HG02870 (cell line): ENCODE data around the gene SARDH.

ENCODE experiments used
- ATAC-seq: cut with Tn5 transposase; IDR thresholded peaks from one replicate; pipeline ENCODE4 v1.9.1; 2021; ENCODE audit warnings: mild to moderate bottlenecking, moderate library complexity; ENCODE audit not compliant: unreplicated experiment

The SARDH gene

GRCh38 chr9:133654736-133655657, 83.2 kb downstream of the SARDH start:
- no peak for ATAC-seq

GRCh38 chr9:133653638-133654037, 84.5 kb downstream of the SARDH start:
- ATAC-seq, result no peak

- ATAC-seq, result no peak
These were observed 88.1 kb downstream of the SARDH start for GRCh38 chr9:133650026-133650425.

- ATAC-seq, result no peak
These were observed 89.0 kb downstream of the SARDH start for GRCh38 chr9:133649194-133649593.

- no peak for ATAC-seq
These were observed 90.2 kb downstream of the SARDH start for GRCh38 chr9:133647765-133648469.

- ATAC-seq, result no peak
These were observed 91.0 kb downstream of the SARDH start for GRCh38 chr9:133647148-133647547.

- no peak for ATAC-seq
These were observed 93.0 kb downstream of the SARDH start for GRCh38 chr9:133645021-133645765.

GRCh38 chr9:133643978-133644760, 94.0 kb downstream of the SARDH start:
- ATAC-seq, result no peak

GRCh38 chr9:133643362-133643755, 94.8 kb downstream of the SARDH start:
- ATAC-seq, result no peak

GRCh38 chr9:133642708-133643361, 95.3 kb downstream of the SARDH start:
- ATAC-seq, result no peak

- no peak for ATAC-seq
These were observed 96.1 kb downstream of the SARDH start for GRCh38 chr9:133641861-133642595.

GRCh38 chr9:133641396-133641655, 96.8 kb downstream of the SARDH start:
- no peak for ATAC-seq

GRCh38 chr9:133640580-133641395, 97.4 kb downstream of the SARDH start:
- no peak for ATAC-seq

- no peak for ATAC-seq
These were observed 98.0 kb downstream of the SARDH start for GRCh38 chr9:133640160-133640559.

GRCh38 chr9:133639613-133640012, 98.5 kb downstream of the SARDH start:
- ATAC-seq, result no peak

GRCh38 chr9:133638711-133639110, 99.4 kb downstream of the SARDH start:
- no peak for ATAC-seq

- ATAC-seq, result no peak
These were observed 100.1 kb downstream of the SARDH start for GRCh38 chr9:133638076-133638475.

- ATAC-seq, result no peak
These were observed 100.6 kb downstream of the SARDH start for GRCh38 chr9:133637451-133638055.
